Choroid plexus epithelial cell (primary cell): Measurements from ENCODE around the gene COA7.

ENCODE experiments used
- DNase-seq: peaks from one replicate; pipeline ENCODE4 v3.0.0-alpha.2; 2010; ENCODE audit warnings: low read depth
- H3K4me3 ChIP-seq: 2 replicates; pipeline ENCODE4 v1.5.1; 2011; ENCODE audit warnings: low read depth, mild to moderate bottlenecking, control low read depth, low read length, moderate library complexity
- CTCF ChIP-seq: conservative IDR thresholded peaks from 2 replicates; pipeline ENCODE4 v1.5.1; 2011; ENCODE audit warnings: low read depth, mild to moderate bottlenecking, control low read depth, inconsistent platforms, low read length, moderate library complexity

Gene COA7

GRCh38 chr1:52697795-52698674, at the start of gene COA7:
TSS of gene COA7 (minus strand) at chr1:52698347. CDS start at chr1:52698326, 21 bp downstream.
- DNase-seq: peak; percentile 82
- TF ChIP-seq CTCF: no peak
- peak within 1 kb of the TSS; percentile 93 for H3K4me3 ChIP-seq

DNA sequence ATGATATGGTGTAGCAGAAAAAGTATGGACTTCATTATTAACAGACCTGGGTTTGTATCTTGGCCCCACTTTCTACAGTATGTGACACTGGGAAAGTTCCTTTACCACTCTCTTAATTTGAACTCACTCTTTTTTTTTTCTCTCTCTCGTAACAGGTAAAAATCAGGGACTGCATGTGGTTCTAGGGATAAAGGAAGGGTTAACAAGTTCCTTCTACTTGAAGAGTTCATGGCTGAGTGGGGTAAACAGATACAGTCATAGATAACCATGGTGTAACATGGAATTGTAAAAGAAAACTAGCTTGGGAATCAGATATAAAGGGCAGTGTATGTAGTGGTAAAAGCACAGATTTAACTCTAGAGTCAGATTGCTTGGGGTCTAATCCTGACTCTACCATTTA, 49.3 kb upstream of the COA7 start:
- no peak for TF ChIP-seq CTCF
- H3K4me3 ChIP-seq: no peak overlapping the region
- DNase-seq: no peak

DNA sequence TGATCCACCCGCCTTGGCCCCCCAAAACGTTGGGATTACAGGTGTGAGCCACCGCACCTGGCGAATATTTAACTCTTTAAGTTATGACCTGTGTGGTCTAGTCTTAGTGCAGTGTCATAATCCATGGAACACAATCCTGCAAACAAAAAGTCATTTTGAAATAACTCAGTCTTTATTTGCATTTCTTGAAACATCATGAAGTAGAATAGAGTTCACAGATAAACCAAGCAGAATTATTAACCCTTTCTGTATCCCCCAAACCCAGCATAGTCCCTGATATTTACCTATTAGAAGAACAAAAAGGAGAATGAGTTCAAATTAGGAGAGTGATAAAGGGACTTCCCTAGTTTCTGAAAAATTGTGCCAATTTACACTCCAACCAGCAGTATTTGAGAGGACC, 48.0 kb upstream of the COA7 start:
- no peak overlapping the region for H3K4me3 ChIP-seq
- TF ChIP-seq CTCF: no peak
- no peak for DNase-seq

DNA sequence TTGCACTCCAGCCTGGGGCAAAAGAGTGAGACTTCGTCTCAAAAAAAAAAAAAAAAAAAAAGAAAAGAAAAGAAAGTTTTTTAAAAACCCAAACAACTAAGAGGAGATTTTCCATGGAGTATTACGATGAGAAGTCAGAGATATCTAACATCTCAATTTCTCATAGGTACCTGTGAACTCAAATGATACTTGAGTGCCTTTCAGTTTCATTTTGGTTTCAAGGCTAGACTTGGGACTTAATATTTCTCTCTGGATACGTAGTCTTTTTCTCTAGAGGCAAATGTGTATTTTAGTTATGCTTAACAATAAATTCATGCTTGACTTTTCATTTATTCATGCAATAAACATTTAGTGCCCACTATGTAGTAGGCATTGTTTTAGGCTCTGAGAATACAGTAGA, 43.1 kb upstream of the COA7 start:
- TF ChIP-seq CTCF: no peak
- no peak for DNase-seq
- H3K4me3 ChIP-seq: no peak overlapping the region

DNA sequence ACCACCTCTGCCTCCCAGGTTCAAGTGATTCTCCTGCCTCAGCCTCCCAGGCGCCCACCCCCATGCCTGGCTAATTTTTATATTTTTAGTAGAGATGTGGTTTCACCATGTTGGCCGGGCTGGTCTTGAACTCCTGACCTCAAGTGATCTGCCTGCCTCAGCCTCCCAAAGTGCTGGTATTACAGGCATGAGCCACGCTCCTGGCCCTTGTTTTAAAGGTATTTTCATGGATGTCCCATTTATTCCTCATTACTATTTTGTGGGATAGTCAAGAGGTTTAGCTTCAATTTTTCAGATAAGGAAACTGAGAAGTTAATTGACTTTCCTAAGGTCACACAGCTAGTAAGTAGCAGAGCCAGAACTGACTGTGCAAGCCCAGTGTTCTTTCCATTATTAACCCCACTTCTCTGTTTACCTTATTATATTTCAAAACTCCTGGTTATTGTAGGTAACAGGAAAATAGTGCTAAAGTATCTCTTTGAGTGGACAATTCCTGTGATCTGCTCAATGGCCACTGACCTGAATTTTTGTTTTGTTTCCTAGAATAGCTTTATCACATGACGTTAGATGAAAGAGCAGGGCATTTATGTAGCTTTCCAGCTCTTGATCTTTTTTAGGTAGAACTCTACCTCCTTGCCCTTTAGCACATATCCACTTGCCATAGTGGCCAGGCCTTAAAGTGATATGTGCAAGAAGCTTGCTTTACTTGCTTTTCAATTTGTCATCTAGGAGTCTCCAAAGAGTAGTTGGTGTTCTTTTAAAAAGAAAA, 41.7 kb upstream of the COA7 start:
- TF ChIP-seq CTCF: no peak
- no peak overlapping the region for H3K4me3 ChIP-seq
- peak; percentile 7 for DNase-seq

DNA sequence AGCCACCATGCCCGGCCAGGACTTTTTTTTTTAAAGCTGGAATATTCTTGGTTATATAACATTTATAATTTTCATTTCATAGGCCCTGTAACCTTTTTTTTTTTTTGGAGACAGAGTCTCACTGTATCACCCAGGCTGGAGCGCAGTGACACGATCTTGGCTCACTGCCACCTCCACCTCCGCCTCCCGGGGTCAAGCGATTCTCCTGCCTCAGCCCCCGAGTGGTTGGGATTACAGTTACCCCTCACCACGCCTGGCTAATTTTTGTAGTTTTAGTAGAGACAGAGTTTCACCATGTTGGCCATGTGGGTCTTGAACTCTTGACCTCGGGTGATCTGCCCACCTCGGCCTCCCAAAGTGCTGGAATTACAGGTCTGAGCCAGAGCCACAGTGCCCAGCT, 40.7 kb upstream of the COA7 start:
- no peak overlapping the region for H3K4me3 ChIP-seq
- no peak for TF ChIP-seq CTCF
- DNase-seq: no peak
